Common myeloid progenitor, CD34-positive (primary cell): ENCODE data around the gene SMPDL3A.

Source experiments
- CTCF ChIA-PET: fragments of 350-600 bp; sonication (Branson Sonifier 250); formaldehyde crosslinking; loops from one replicate; lab custom pipeline; 2021; ENCODE audit warnings: antibody characterized with exemption; lab: Charles Lee
- POLR2A ChIA-PET: fragments of 350-600 bp; sonication (Branson Sonifier 250); formaldehyde crosslinking; loops from one replicate; lab custom pipeline; 2021; ENCODE audit warnings: antibody characterized with exemption; lab: Charles Lee
- DNase-seq, 3 donors: peaks; one replicate each; pipeline versions ENCODE4 v3.0.0 to v3.0.0-alpha.2; 2013
- H3K27ac ChIP-seq, 2 experiments: 1 replicate in 1 of 2; 2 replicates in 1 of 2; pipeline ENCODE4 v1.7.0; 2013; ENCODE audit warnings: inconsistent platforms in 2 of 2, low read length in 2 of 2, mild to moderate bottlenecking in 2 of 2, low read depth in 1 of 2, moderate library complexity in 1 of 2; ENCODE audit not compliant: severe bottlenecking in 2 of 2, insufficient read depth in 1 of 2, poor library complexity in 1 of 2
- H3K27me3 ChIP-seq, 5 experiments: replicated peaks in 2 of 5; 1 replicate in 3 of 5; 2 replicates in 2 of 5; pipeline versions ENCODE4 v1.6.1 to v1.7.0; 2013; ENCODE audit warnings: low read length in 4 of 5, mild to moderate bottlenecking in 2 of 5, moderate library complexity in 2 of 5, inconsistent platforms in 1 of 5; ENCODE audit not compliant: insufficient read depth in 5 of 5, control insufficient read depth in 4 of 5
- H3K36me3 ChIP-seq, 4 experiments: 1 replicate in 2 of 4; 2 replicates in 2 of 4; pipeline versions ENCODE4 v1.6.1 to v1.7.0; 2013; ENCODE audit warnings: low read length in 3 of 4, control low read depth in 1 of 4, mild to moderate bottlenecking in 1 of 4; ENCODE audit not compliant: control insufficient read depth in 4 of 4, insufficient read depth in 4 of 4
- H3K4me1 ChIP-seq, 4 experiments: 1 replicate in 3 of 4; 2 replicates in 1 of 4; pipeline versions ENCODE4 v1.6.1 to v1.7.1; 2013; ENCODE audit warnings: low read length in 3 of 4, mild to moderate bottlenecking in 3 of 4, control low read depth in 1 of 4, inconsistent platforms in 1 of 4, moderate library complexity in 1 of 4; ENCODE audit not compliant: control insufficient read depth in 4 of 4, insufficient read depth in 4 of 4; ENCODE audit errors: control extremely low read depth in 1 of 4
- H3K4me3 ChIP-seq, 7 experiments: 1 replicate in 4 of 7; 2 replicates in 3 of 7; pipeline versions ENCODE4 v1.5.1 to v1.7.0; 2013; ENCODE audit warnings: mild to moderate bottlenecking in 7 of 7, low read length in 6 of 7, moderate library complexity in 6 of 7, inconsistent platforms in 2 of 7, low read depth in 2 of 7, control low read depth in 1 of 7; ENCODE audit not compliant: insufficient read depth in 4 of 7, control insufficient read depth in 1 of 7; ENCODE audit errors: extremely low read depth in 1 of 7
- H3K9me3 ChIP-seq, 5 experiments: 1 replicate in 4 of 5; 2 replicates in 1 of 5; pipeline versions ENCODE4 v1.6.1 to v1.7.1; 2013; ENCODE audit warnings: low read length in 4 of 5, mild to moderate bottlenecking in 2 of 5, inconsistent platforms in 1 of 5, low read depth in 1 of 5, moderate library complexity in 1 of 5; ENCODE audit not compliant: control insufficient read depth in 4 of 5, insufficient read depth in 2 of 5; ENCODE audit errors: control extremely low read depth in 1 of 5
- WGBS: methylation state at CpG from one replicate; pipeline ENCODE4 v1.1.5; 2013; ENCODE audit not compliant: insufficient coverage; 5-methylcytosine and 5-hydroxymethylcytosine counted together

The SMPDL3A gene

DNA sequence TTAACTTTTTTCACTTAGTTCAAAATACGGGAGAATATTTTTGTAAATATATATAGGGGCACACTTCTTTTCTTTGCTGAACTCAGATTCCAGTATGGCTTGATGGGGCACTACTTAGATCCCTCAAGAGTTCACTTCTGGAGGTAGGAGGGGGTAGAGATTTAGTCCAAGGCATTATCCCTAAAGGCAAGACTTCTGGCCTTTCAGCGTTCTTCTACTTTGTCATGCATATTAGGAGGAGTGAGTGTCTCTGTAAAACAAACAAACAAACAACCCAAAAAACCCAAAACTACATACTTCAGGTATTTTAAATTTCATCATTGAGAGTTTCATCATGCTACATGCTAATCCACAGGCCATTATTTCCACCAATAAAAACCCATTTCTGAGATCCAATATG lies 32.0 kb downstream of the SMPDL3A start:
- DNase-seq, result no peak
- H3K4me3 ChIP-seq, result no peak overlapping the region
- H3K9me3 ChIP-seq, result no peaks in the 10 kb centered on the region
- H3K4me1 ChIP-seq, result no peaks in the 10 kb centered on the region
- CTCF ChIA-PET, result no interaction called here
- no peaks in the 10 kb centered on the region for H3K27me3 ChIP-seq
- no CpG with 5 or more reads among the region's 2 CpGs for WGBS
- POLR2A ChIA-PET, result no interaction called here
- H3K27ac ChIP-seq, result no peak overlapping the region
- no peaks in the 10 kb centered on the region for H3K36me3 ChIP-seq

DNA sequence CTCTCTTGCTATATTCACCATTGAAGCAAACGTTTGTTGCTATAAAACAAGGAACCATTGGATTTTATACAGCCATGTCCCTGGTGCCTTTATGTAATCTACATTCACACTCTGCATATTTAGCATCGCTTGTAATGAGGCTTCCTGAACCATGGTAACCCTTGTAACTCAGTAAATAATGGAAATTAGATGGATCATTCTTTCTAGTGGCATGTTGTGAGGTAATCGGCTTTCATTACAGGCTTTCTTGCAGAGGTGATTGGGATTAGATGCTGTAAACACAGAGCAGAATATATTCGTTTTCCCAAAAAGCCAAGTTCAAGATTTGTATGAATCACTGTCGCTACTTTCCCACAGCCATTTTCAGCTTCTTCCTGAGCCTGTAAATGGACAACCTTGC lies 36.1 kb downstream of the SMPDL3A start:
- WGBS, result 100% methylated on average over 2 of the region's 5 CpGs
- H3K4me1 ChIP-seq, result no peaks in the 10 kb centered on the region
- POLR2A ChIA-PET, result no interaction called here
- no peaks in the 10 kb centered on the region for H3K36me3 ChIP-seq
- no peak overlapping the region for H3K27ac ChIP-seq
- no peaks in the 10 kb centered on the region for H3K9me3 ChIP-seq
- CTCF ChIA-PET, result interaction anchor here (0.6 to 2.1 kb wide), 6 partner anchors 13 to 503 kb away, joined by 3 to 6 read pairs (median 4); no protein-coding TSS in a partner anchor
- no peak for DNase-seq
- H3K4me3 ChIP-seq, result no peak overlapping the region
- peaks cover 0 to 5% (median 3%) of the 10 kb centered on the region in 5 experiments for H3K27me3 ChIP-seq

DNA sequence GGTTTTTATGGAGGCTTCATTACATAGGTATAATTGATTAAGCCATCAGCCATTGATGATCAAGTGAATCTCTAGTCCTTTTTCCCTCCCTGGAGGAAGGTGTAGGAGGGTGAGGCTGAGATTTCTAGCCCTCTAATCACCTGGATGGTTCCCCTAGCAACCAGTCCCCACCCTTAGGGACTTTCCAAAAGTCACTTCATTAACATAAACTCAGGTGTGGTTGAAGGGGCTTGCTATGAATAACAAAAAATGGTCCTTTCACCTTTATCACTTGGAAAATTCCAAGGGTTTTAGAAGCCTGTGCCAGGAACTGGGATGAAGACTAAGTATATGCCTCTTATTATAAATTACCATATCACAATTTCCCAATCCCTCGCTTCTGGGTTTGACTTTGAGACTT lies 40.4 kb downstream of the SMPDL3A start:
- Histone ChIP-seq H3K27ac (no peak overlapping the region), H3K4me1 (no peaks in the 10 kb centered on the region), H3K9me3 (no peaks in the 10 kb centered on the region), H3K27me3 (peaks cover 0 to 5% (median 4%) of the 10 kb centered on the region in 5 experiments), H3K4me3 (no peak overlapping the region), H3K36me3 (no peaks in the 10 kb centered on the region)
- POLR2A ChIA-PET, result no interaction called here
- WGBS, result 100% methylated on average over 1 of the region's 1 CpG
- no peak for DNase-seq
- CTCF ChIA-PET, result interaction anchor here (1.0 to 1.1 kb wide), 2 partner anchors 9 to 13 kb away, joined by 3 to 4 read pairs; no protein-coding TSS in a partner anchor

DNA sequence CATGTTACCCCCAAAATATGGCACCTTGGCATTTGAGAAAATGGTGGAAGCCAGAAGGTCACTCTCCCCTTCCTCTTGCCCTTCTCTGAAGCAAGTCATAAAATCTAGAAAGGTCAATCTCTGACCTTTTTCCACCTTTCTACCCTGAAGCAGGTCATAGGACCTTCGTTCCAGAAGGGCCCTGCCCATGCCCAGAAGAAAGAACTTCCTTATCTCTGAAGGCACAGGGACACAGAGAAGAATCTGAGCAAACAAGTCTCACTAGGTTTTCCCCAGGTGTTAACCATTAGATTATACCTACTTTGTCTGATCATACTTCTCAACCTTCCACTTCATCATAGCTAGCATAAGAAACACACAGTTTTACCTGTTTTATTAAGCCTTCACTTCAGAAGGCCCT lies 42.5 kb downstream of the SMPDL3A start:
- Histone ChIP-seq H3K4me1 (no peaks in the 10 kb centered on the region), H3K9me3 (no peaks in the 10 kb centered on the region), H3K36me3 (no peaks in the 10 kb centered on the region), H3K4me3 (no peak overlapping the region), H3K27ac (no peak overlapping the region), H3K27me3 (peaks cover 0 to 8% (median 4%) of the 10 kb centered on the region in 5 experiments)
- ChIA-PET CTCF (interaction anchor here (2.2 kb wide), 1 partner anchor 101 kb away, joined by 6 read pairs; no protein-coding TSS in a partner anchor), POLR2A (no interaction called here)
- WGBS, result 85% methylated on average over 1 of the region's 1 CpG
- DNase-seq, result no peak

DNA sequence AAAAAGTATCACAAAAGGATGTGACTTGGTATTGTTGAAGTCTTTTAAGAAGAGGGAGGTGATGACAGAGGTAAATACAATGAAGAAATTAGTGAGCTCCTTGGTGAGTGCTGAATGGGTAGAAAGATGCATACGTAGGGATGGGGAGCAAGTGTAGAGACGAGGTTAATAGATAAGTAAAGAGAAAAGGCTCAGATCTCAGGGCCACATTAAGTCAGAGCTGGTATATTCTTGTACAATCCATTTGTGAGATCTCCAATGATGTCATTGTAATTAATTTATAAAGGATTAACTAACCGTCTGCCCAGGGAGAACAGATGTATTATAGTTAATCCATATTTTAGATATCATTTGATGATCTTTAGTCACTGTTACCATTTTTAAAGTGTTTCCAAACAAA lies 43.4 kb downstream of the SMPDL3A start:
- no peak overlapping the region for H3K4me3 ChIP-seq
- no peak overlapping the region for H3K27ac ChIP-seq
- DNase-seq, result no peak
- ChIA-PET CTCF (no interaction called here), POLR2A (interaction anchor here (0.5 kb wide), 1 partner anchor 352 kb away, joined by 3 read pairs; no protein-coding TSS in a partner anchor)
- H3K4me1 ChIP-seq, result no peaks in the 10 kb centered on the region
- H3K9me3 ChIP-seq, result no peaks in the 10 kb centered on the region
- WGBS, result 94% methylated on average over 2 of the region's 3 CpGs
- H3K36me3 ChIP-seq, result no peaks in the 10 kb centered on the region
- peaks cover 0 to 8% (median 4%) of the 10 kb centered on the region in 5 experiments for H3K27me3 ChIP-seq

DNA sequence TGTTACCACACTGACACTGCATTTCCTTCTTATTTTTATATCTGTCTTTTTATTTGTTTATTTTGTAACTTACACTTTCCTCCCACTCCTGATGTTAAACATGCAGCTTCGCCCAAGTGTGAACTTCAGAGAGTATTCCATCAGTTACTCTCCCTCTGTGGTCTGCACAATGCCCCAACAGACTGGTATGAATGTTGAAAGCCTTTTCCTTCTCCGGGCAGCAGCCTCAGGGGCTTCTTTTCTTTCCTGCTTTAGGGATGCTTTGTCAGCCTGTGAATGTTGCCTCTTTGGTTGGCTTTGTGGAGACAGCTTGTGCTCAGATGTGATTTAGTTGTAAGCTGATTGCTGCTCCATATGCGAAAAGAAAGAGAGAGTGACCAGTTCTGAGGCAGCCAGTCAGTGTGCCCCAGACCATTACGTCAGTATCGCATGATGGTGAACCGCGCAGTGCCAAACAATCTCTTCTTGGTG lies 44.0 kb downstream of the SMPDL3A start:
- peaks cover 0 to 8% (median 4%) of the 10 kb centered on the region in 5 experiments for H3K27me3 ChIP-seq
- DNase-seq, result no peak
- no peaks in the 10 kb centered on the region for H3K9me3 ChIP-seq
- H3K36me3 ChIP-seq, result no peaks in the 10 kb centered on the region
- no peak overlapping the region for H3K4me3 ChIP-seq
- 96% methylated on average over 3 of the region's 7 CpGs for WGBS
- no peaks in the 10 kb centered on the region for H3K4me1 ChIP-seq
- no peak overlapping the region for H3K27ac ChIP-seq
- CTCF ChIA-PET, result no interaction called here
- POLR2A ChIA-PET, result no interaction called here

DNA sequence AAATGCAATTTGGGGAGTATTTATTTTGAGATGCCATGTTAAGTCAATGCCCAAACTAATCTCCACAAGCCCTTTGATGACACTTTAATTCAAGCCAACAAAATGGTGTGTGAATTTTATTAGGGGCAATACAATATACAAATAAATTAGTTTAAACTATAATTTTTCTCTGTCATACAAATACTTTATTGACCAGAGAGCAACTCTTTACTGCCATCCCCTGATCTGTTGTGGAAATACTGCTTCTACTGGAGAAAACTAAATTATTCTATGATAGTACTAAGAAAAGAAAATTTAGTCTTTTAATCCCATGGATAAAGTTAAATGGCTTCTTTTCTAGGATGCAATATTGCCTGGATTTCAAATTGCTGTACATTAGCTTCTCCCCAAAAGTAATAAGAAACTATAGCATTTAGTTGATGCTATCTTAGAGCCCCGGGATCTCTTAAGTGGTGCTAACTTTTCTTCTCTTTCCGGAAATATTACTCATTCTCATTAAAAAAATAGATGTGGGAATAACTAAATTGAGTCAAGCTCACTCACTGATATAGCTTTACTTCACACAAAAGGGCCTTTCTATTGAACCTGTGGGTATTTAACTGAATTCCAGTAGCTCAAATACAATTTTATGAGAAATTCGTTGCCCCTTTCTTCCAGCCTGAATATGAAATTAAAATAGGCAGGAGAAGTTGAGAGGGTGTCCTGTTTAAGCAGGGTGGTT lies 49.2 kb downstream of the SMPDL3A start:
- Histone ChIP-seq H3K4me3 (no peak overlapping the region), H3K27ac (no peak overlapping the region), H3K36me3 (no peaks in the 10 kb centered on the region), H3K4me1 (no peaks in the 10 kb centered on the region), H3K27me3 (peaks cover 0 to 5% (median 0%) of the 10 kb centered on the region in 5 experiments), H3K9me3 (no peaks in the 10 kb centered on the region)
- ChIA-PET CTCF (interaction anchor here (0.9 to 2.7 kb wide), 20 partner anchors 9 to 360 kb away, joined by 3 to 113 read pairs (median 6); no protein-coding TSS in a partner anchor), POLR2A (no interaction called here)
- 80% methylated on average over 1 of the region's 3 CpGs for WGBS
- DNase-seq, result peak; percentile 4 to 36 (median 29)
